Measurements from ENCODE around the gene SCO2.
"Not testable (repeated sequence)": the region's sequence is repeated elsewhere in the genome, so short reads cannot be mapped to it uniquely, and the experiment has no call there.

SCO2 gene

DNA sequence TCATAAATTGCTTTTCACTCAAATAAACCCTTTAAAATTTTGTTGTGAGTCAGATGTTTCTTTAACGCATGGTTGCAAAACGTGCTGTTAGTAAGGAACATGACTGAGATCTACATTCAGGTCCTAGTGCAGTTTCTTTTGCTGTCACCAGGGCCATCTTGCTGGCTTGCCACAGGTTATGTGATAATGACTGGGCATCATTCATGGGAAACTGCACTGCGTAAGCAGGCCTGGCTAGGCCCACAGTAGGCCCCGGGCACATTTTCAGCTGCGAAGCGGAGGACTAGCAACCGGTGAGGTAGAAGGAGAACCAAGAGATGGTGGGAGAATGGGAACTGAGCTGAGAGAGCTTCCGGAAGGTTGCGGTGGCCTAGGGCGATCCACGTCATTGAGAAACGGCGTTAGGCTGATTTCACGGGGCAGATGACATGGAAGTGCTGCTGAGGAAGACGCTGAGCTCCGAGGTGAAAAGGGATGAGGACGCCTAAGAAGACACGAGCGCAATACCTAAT is 17.1 kb upstream of the SCO2 start:
- TF ChIP-seq, protein P1, sequence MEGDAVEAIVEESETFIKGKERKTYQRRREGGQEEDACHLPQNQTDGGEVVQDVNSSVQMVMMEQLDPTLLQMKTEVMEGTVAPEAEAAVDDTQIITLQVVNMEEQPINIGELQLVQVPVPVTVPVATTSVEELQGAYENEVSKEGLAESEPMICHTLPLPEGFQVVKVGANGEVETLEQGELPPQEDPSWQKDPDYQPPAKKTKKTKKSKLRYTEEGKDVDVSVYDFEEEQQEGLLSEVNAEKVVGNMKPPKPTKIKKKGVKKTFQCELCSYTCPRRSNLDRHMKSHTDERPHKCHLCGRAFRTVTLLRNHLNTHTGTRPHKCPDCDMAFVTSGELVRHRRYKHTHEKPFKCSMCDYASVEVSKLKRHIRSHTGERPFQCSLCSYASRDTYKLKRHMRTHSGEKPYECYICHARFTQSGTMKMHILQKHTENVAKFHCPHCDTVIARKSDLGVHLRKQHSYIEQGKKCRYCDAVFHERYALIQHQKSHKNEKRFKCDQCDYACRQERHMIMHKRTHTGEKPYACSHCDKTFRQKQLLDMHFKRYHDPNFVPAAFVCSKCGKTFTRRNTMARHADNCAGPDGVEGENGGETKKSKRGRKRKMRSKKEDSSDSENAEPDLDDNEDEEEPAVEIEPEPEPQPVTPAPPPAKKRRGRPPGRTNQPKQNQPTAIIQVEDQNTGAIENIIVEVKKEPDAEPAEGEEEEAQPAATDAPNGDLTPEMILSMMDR (conservative IDR thresholded peaks at IDR 0.05), result no peak
- no peak overlapping the region for H3K27ac ChIP-seq

DNA sequence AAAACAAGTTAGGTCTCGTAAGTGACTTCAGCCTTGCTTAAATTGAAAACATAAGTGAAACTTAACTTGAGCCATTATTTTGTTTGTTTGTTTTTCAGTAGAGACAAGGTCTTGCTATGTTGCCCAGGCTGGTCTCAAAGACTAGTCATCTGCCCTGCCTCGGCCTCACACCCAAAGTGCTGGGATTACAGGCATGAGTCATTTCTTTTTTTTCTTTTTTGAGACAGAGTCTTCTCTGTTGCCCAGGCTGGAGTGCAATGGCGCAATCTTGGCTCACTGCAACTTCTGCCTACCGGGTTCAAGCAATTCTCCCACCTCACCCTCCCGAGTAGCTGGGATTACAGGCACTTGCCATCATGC is 16.2 kb upstream of the SCO2 start:
- H3K27ac ChIP-seq, result not testable (repeated sequence)

DNA sequence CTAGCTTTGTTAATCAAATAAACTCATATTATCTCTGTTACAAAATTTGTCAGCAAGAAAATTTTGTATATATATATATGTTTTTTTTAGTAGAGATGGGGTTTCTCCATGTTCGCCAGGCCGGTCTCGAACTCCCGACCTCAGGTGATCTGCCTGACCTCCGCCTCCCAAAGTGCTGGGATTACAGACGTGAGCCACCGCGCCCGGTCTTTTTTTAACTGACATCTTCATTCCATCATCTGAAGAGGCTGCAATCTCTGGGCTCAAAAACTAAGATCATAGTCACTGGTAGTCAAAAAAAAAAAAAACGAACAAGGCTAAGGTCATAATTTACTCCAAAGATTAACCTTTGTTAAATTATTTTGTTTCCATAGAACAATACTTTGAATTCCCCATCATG is 15.0 kb upstream of the SCO2 start:
- no peak overlapping the region for H3K27ac ChIP-seq
- TF ChIP-seq, protein P1 (conservative IDR thresholded peaks at IDR 0.05), result no peak

DNA sequence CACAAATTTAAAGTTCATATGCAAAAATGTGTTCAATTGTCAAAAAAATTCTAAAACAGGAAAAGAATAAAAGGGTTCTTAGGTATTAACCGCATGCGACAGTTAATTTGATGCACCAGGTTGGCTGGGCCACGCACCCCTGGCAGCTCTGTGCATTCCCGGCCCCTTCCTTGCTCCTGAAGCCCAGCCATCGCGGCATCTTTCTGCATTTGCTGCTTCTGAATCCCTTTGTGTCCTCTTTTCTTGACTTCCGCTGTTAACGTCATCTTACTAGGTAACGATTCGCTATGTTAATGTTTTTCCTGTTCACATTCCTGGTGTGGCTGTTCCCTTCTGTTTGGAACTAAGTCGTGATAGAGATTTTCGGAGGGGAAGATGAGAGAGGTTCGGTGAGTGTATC is 12.4 kb upstream of the SCO2 start:
- TF ChIP-seq, protein P1 (conservative IDR thresholded peaks at IDR 0.05), result no peak
- H3K27ac ChIP-seq, result no peak overlapping the region

DNA sequence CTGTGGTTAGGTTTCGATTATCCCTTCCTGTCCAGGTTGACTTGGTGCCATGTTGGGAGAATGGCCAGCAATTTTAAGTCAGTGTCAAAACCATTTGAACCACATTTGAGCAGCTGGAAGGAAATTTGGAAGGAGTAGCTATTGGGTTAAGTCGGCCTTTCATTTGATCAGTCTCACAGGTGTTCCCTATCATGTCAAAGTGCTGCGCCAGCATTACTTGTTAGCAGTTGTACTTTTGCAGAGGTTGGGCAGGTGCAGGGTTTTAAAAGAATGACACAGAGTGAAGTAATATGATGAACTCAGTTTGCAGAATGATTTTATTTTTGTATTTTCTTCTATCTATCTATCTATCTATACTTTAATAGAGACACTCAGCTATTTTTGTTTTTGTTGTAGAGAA is 10.8 kb upstream of the SCO2 start:
- no peak overlapping the region for H3K27ac ChIP-seq
- TF ChIP-seq, protein P1 (conservative IDR thresholded peaks at IDR 0.05), result no peak

DNA sequence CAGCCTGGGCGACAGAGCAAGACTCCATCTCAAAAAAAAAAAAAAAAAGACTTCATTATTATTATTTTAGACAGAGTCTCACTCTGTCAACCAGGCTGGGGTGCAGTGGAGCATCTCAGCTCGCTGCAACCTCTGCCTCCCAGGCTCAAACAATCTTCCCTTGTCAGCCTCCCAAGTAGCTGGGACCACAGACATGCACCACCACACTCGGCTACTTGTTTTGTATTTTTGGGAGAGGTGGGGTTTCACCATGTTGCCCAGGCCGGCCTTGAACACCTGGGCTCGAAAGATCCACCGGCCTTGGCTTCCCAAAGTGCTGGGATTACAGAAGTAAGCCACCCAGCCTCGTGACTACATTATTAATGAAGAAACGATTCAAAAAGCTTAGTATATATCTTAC is 9.7 kb upstream of the SCO2 start:
- TF ChIP-seq, protein P1 (conservative IDR thresholded peaks at IDR 0.05), result no peak
- no peak overlapping the region for H3K27ac ChIP-seq

DNA sequence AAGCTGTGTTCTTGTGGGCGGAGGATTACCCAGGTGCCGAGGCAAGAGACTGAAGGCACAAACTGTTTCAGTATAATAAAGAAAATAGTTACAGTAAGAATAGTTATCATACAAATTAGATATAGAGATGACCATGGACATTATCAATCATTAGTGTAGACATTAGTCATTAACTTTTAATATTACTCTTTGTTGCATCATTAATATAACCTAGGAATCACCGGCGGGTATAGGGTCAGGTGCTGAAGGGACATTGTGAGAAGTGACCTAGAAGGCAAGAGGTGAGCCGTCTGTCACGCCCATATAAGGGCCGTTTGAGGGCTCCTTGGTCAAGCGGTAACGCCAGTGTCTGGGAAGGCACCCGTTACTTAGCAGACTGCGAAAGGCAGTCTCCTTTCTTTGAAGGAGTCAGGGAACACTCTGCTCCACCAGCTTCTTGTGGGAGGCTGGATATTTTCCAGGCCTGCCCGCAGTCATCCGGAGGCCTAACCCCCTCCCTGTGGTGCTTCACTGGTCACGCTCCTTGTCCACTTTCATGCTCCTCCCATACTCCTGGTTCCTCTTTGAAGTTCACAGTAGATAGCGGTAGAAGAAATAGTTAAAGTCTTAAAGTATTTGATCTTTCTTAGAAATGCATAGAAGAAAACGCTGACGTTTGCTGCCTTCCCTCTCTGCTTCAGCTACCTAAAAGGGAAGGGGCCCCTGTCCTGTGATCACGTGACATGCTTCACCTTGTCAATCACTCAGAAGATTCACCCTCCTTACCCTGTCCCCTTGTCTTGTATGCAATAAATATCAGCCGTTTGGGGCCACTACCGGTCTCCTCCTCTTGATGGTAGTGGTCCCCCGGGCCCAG is 8.7 kb upstream of the SCO2 start:
- H3K27ac ChIP-seq, result not testable (repeated sequence)

DNA sequence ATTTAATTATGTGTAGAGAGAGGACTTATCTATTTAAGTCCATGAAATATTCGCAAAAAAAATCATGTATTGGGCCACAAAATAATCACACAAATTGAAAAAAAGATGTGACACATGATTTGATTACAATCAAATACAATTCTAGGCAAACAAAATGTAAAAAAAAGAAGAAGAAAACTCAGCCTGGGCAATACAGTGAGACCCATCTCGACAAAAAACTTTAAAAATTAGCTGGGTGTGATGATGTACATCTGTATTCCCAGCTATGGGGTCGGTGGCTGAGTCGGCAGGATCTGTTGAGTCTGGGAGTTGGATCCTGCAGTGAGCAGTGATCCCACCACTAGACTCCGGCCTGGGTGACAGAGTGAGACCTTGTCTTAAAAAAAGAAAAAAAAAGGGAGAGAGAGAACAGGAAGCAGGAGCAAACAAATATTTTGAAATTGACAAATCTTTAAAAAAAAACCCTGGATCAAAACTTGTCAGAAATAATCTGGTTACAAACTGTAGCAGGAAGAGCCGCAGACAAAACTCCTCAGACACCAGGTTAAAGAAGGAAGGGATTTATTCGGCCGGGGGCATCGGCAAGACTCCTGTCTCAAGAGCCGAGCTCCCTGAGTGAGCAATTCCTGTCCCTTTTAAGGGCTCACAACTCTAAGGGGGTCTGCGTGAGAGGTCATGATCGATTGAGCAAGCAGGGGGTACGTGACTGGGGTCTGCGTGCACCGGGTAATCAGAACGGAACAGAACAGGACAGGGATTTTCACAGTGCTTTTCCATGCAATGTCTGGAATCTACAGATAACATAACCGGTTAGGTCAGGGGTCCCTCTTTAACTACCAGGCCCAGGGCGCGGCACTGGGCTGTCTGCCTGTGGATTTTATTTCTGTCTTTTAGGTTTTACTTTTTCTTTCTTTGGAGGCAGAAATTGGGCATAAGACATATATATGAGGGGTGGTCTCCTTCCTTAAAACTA is 7.7 kb upstream of the SCO2 start:
- H3K27ac ChIP-seq, result peak overlapping the region; percentile 71; the same call in 1 of the 2 replicates
- TF ChIP-seq, protein P1 (conservative IDR thresholded peaks at IDR 0.05), result no peak
